GM19238 (cell line): ENCODE measurements around the gene SYNJ1.
"Not testable (repeated sequence)": the region's sequence is repeated elsewhere in the genome, so short reads cannot be mapped to it uniquely, and the experiment has no call there.

Experiments
- DNase-seq: peaks from one replicate; pipeline ENCODE4 v3.0.0; 2011; ENCODE audit warnings: low spot score; ENCODE audit not compliant: insufficient read length

The SYNJ1 gene

GRCh38 chr21:32698286-32698685 lies 29.5 kb downstream of the SYNJ1 start:
- no peak for DNase-seq

GRCh38 chr21:32695482-32695881 lies 32.3 kb downstream of the SYNJ1 start:
- not testable (repeated sequence) for DNase-seq

GRCh38 chr21:32693581-32693980 lies 34.2 kb downstream of the SYNJ1 start:
- no peak for DNase-seq

GRCh38 chr21:32690085-32690484 lies 37.7 kb downstream of the SYNJ1 start:
- DNase-seq, result no peak

GRCh38 chr21:32687643-32688345 lies 40.0 kb downstream of the SYNJ1 start:
- DNase-seq, result no peak

GRCh38 chr21:32682696-32683474 lies 44.9 kb downstream of the SYNJ1 start:
- DNase-seq, result no peak

- no peak for DNase-seq
Observed at GRCh38 chr21:32674731-32675130, 53.1 kb downstream of the SYNJ1 start.

- DNase-seq, result no peak
Observed at GRCh38 chr21:32674038-32674437, 53.8 kb downstream of the SYNJ1 start.

- no peak for DNase-seq
Observed at GRCh38 chr21:32666258-32666657, 61.6 kb downstream of the SYNJ1 start.

GRCh38 chr21:32664095-32664494 lies 63.7 kb downstream of the SYNJ1 start:
- not testable (repeated sequence) for DNase-seq

GRCh38 chr21:32661981-32662380 lies 65.8 kb downstream of the SYNJ1 start:
- not testable (repeated sequence) for DNase-seq

- DNase-seq, result not testable (repeated sequence)
Observed at GRCh38 chr21:32661026-32661782, 66.6 kb downstream of the SYNJ1 start.

GRCh38 chr21:32658524-32658923 lies 69.3 kb downstream of the SYNJ1 start:
- DNase-seq, result no peak

GRCh38 chr21:32653326-32653901 lies 74.4 kb downstream of the SYNJ1 start:
- DNase-seq, result peak; percentile 27

- DNase-seq, result no peak
Observed at GRCh38 chr21:32648165-32648564, 79.6 kb downstream of the SYNJ1 start.

- DNase-seq, result no peak
Observed at GRCh38 chr21:32645261-32646182, 82.3 kb downstream of the SYNJ1 start.

GRCh38 chr21:32641710-32642698 lies 85.8 kb downstream of the SYNJ1 start:
- DNase-seq, result no peak

- no peak for DNase-seq
Observed at GRCh38 chr21:32626621-32627196, 101.1 kb downstream of the SYNJ1 start.

- not testable (repeated sequence) for DNase-seq
Observed at GRCh38 chr21:32618218-32618617, 109.6 kb downstream of the SYNJ1 start.
